GM18873 (cell line): ENCODE data around the gene RREB1.
A peak's percentile ranks its signal among the peaks of the same experiment; 100 is the strongest.

Source experiments
- ATAC-seq: cut with Tn5 transposase; IDR thresholded peaks from one replicate; pipeline ENCODE4 v1.9.1; 2021; ENCODE audit warnings: mild to moderate bottlenecking, moderate library complexity, moderate number of reproducible peaks; ENCODE audit not compliant: unreplicated experiment, low FRiP score

The RREB1 gene

GRCh38 chr6:7189101-7189758, 81.5 kb downstream of the RREB1 start:
- ATAC-seq: no peak

- no peak for ATAC-seq
These were observed 83.0 kb downstream of the RREB1 start for GRCh38 chr6:7190791-7191190.

GRCh38 chr6:7193122-7193521, 85.4 kb downstream of the RREB1 start:
- no peak for ATAC-seq

- ATAC-seq: no peak
These were observed 86.9 kb downstream of the RREB1 start for GRCh38 chr6:7194657-7195056.

- ATAC-seq: no peak
These were observed 87.7 kb downstream of the RREB1 start for GRCh38 chr6:7195339-7196018.

GRCh38 chr6:7196019-7196402, 88.2 kb downstream of the RREB1 start:
- no peak for ATAC-seq

GRCh38 chr6:7196685-7197283, 89.0 kb downstream of the RREB1 start:
- no peak for ATAC-seq

GRCh38 chr6:7197747-7198146, 90.0 kb downstream of the RREB1 start:
- ATAC-seq: no peak

- no peak for ATAC-seq
These were observed 91.4 kb downstream of the RREB1 start for GRCh38 chr6:7198833-7199800.

GRCh38 chr6:7200598-7201443, 93.1 kb downstream of the RREB1 start:
- ATAC-seq: no peak

- ATAC-seq: no peak
These were observed 93.6 kb downstream of the RREB1 start for GRCh38 chr6:7201444-7201731.

GRCh38 chr6:7201732-7202541, 94.2 kb downstream of the RREB1 start:
- peak; percentile 89 for ATAC-seq

GRCh38 chr6:7202950-7203349, 95.2 kb downstream of the RREB1 start:
- no peak for ATAC-seq

GRCh38 chr6:7203939-7204338, 96.2 kb downstream of the RREB1 start:
- no peak for ATAC-seq

- ATAC-seq: no peak
These were observed 97.0 kb downstream of the RREB1 start for GRCh38 chr6:7204726-7205125.

- no peak for ATAC-seq
These were observed 100.0 kb downstream of the RREB1 start for GRCh38 chr6:7207720-7208119.

GRCh38 chr6:7213416-7213815, 105.7 kb downstream of the RREB1 start:
- no peak for ATAC-seq

- no peak for ATAC-seq
These were observed 106.7 kb downstream of the RREB1 start for GRCh38 chr6:7214468-7214867.

- ATAC-seq: no peak
These were observed 107.4 kb downstream of the RREB1 start for GRCh38 chr6:7215131-7215530.
